ENCODE measurements around the gene HDLBP.

The HDLBP gene

GRCh38 chr2:241248897-241249296 is 66.6 kb downstream of the HDLBP start:
- Histone ChIP-seq H3K79me2 (peaks cover 22% of the 10 kb centered on the region), H3K36me3 (ENCODE audit: control insufficient read depth, insufficient read depth, low read length) (no peaks in the 10 kb centered on the region), H3K9ac (no peak overlapping the region), H3K4me3 (ENCODE audit: low read depth, low read length) (no peak overlapping the region), H3K4me2 (ENCODE audit: low read length) (no peak overlapping the region), H3K27me3 (ENCODE audit: control insufficient read depth, insufficient read depth, low read length) (no peaks in the 10 kb centered on the region), H2AFZ (no peak overlapping the region), H3K4me1 (no peaks in the 10 kb centered on the region), H3K27ac (no peak overlapping the region), H3K9me3 (ENCODE audit: control insufficient read depth, low read length) (no peaks in the 10 kb centered on the region)
- no peak for TF ChIP-seq CTCF (IDR thresholded peaks at IDR 0.05)

GRCh38 chr2:241248289-241248688 is 67.2 kb downstream of the HDLBP start:
- H3K36me3 ChIP-seq (ENCODE audit: control insufficient read depth, insufficient read depth, low read length) = no peaks in the 10 kb centered on the region
- H3K9ac ChIP-seq = no peak overlapping the region
- no peak overlapping the region for H3K4me3 ChIP-seq (ENCODE audit: low read depth, low read length)
- H3K9me3 ChIP-seq (ENCODE audit: control insufficient read depth, low read length) = no peaks in the 10 kb centered on the region
- no peak overlapping the region for H3K27ac ChIP-seq
- no peaks in the 10 kb centered on the region for H3K4me1 ChIP-seq
- TF ChIP-seq CTCF (IDR thresholded peaks at IDR 0.05) = no peak
- peaks cover 21% of the 10 kb centered on the region for H3K79me2 ChIP-seq
- H3K27me3 ChIP-seq (ENCODE audit: control insufficient read depth, insufficient read depth, low read length) = no peaks in the 10 kb centered on the region
- H2AFZ ChIP-seq = no peak overlapping the region
- no peak overlapping the region for H3K4me2 ChIP-seq (ENCODE audit: low read length)

GRCh38 chr2:241244368-241244767 is 71.1 kb downstream of the HDLBP start:
- no peak overlapping the region for H3K27ac ChIP-seq
- H3K9me3 ChIP-seq (ENCODE audit: control insufficient read depth, low read length) = no peaks in the 10 kb centered on the region
- H3K27me3 ChIP-seq (ENCODE audit: control insufficient read depth, insufficient read depth, low read length) = no peaks in the 10 kb centered on the region
- H3K4me3 ChIP-seq (ENCODE audit: low read depth, low read length) = no peak overlapping the region
- no peaks in the 10 kb centered on the region for H3K4me1 ChIP-seq
- no peak overlapping the region for H3K9ac ChIP-seq
- no peaks in the 10 kb centered on the region for H3K36me3 ChIP-seq (ENCODE audit: control insufficient read depth, insufficient read depth, low read length)
- peaks cover 17% of the 10 kb centered on the region for H3K79me2 ChIP-seq
- no peak overlapping the region for H2AFZ ChIP-seq
- no peak for TF ChIP-seq CTCF (IDR thresholded peaks at IDR 0.05)
- no peak overlapping the region for H3K4me2 ChIP-seq (ENCODE audit: low read length)

- no peaks in the 10 kb centered on the region for H3K27me3 ChIP-seq (ENCODE audit: control insufficient read depth, insufficient read depth, low read length)
- peaks cover 16% of the 10 kb centered on the region for H3K79me2 ChIP-seq
- H3K9ac ChIP-seq = no peak overlapping the region
- H3K36me3 ChIP-seq (ENCODE audit: control insufficient read depth, insufficient read depth, low read length) = no peaks in the 10 kb centered on the region
- no peak overlapping the region for H3K27ac ChIP-seq
- no peaks in the 10 kb centered on the region for H3K4me1 ChIP-seq
- H3K4me3 ChIP-seq (ENCODE audit: low read depth, low read length) = no peak overlapping the region
- H3K9me3 ChIP-seq (ENCODE audit: control insufficient read depth, low read length) = no peaks in the 10 kb centered on the region
- no peak overlapping the region for H3K4me2 ChIP-seq (ENCODE audit: low read length)
- TF ChIP-seq CTCF (IDR thresholded peaks at IDR 0.05) = no peak
- no peak overlapping the region for H2AFZ ChIP-seq
Observed at GRCh38 chr2:241242306-241242705, 73.2 kb downstream of the HDLBP start.

GRCh38 chr2:241241669-241242068 is 73.8 kb downstream of the HDLBP start:
- Histone ChIP-seq H3K36me3 (ENCODE audit: control insufficient read depth, insufficient read depth, low read length) (no peaks in the 10 kb centered on the region), H3K79me2 (peaks cover 19% of the 10 kb centered on the region), H3K9me3 (ENCODE audit: control insufficient read depth, low read length) (no peaks in the 10 kb centered on the region), H3K4me3 (ENCODE audit: low read depth, low read length) (no peak overlapping the region), H3K27me3 (ENCODE audit: control insufficient read depth, insufficient read depth, low read length) (no peaks in the 10 kb centered on the region), H3K9ac (no peak overlapping the region), H3K27ac (no peak overlapping the region), H3K4me2 (ENCODE audit: low read length) (no peak overlapping the region), H2AFZ (no peak overlapping the region), H3K4me1 (no peaks in the 10 kb centered on the region)
- TF ChIP-seq CTCF (IDR thresholded peaks at IDR 0.05) = no peak

All from parathyroid adenoma (tissue), 2 donors.